Measurements from ENCODE around the gene C4orf51.
A peak's percentile ranks its signal among the peaks of the same experiment; 100 is the strongest.

The C4orf51 gene

DNA sequence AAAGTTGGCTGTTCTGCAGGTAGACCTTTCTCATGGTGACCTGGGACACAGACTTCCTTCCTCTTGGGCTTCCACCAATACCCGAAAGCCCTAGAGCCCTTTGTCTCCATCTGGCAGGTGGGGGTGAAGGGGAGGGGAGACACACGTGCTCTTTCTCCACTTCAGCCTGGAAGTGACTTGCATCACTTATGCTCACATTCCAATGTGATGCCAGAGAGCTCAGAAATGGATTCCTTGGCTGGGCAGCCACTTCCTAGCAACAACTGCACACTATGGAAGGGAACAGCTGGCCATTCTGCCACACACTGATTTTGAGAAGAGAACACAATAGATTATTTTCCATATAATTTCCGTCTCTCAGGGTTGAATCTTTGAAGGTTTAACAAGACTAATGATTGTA is 36.3 kb downstream of the C4orf51 start:
- no peak for ATAC-seq
- DNase-seq = no peak

DNA sequence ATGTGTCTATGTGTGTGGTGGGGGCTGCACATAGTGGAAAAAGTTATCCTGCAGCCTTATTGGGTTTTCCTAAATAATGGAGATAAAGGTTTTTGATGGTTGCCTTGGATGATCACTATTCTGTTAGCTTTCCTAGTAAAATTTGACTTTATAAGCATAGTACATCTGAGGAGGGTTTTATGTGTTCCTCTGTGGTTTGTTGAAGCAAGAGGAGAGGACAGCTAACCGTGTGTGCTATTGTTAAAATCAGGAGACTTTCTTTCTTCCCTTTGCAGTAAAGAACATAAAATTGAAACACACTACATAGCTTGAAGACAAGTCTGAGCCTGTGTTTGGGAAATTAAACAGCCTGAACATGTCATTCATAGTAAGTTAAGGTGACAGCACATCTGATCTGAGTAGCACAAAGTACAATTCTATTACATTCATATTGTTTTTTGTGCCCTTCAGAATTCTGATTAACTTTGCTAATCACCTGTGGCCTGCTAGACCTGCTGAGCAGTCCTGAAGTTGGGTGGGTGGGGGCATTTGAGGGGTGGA is 36.8 kb downstream of the C4orf51 start:
- ATAC-seq (no peak), DNase-seq (no peak)

DNA sequence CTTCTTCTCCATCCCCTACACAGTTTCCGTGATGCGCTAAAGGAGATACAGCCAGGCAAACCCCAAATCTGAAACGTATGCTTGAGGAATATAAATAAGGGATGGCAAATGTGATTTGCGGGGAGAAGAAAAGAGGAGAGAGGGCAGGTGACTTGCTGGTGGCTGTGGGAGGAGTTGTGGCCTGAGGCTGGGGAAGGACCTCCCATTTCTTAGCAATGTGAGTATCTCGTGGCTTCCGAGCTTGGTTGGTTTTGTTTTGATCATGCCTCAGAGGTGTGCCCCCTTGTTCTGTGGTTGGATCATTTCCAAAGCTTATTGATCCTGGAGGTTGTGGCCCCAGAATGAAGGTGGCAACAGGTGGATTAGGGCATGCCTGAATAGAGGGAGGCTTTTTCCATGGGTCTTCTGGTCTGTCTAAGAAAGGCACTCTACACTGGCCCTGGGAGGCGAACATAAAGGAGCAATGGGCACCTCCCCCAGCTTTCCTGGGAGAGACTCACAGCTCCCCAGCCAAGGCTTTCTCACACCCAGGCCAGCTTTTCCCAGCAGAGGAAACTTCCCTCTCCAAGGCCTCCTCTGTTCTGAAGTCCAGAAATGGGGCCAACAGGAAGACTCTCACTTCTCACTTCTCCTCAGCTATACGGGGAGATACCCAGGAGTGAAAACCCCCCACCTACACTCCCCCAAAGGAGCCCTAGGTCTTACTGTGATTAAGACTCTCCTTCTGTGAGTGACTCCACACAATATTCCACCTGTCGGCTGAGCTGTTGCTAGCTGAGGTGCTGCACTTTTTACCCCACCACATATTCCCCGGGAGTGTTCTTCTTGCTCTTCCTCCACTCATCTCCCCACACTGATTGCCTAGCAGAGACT is 40.0 kb downstream of the C4orf51 start:
- DNase-seq (peak; percentile 56), ATAC-seq (peak; percentile 88)

DNA sequence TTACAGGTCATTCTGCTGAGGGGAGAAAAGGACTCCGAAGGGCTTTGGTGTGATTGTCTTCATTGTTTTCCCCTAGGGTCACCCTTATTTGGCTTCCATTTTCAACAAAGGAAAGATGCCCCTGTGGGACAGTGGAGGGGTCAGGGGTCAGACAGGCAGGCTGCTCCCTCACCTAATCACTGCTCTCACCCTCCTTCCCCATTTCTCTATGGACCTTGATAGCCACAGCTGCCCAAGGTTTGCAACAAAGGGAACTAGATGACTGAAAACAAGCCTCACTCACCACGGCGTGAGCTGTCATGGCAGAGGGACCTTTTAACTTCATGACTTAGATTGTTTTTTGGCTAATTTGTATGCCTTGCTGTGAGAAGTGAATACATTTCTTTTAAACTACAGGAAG is 40.7 kb downstream of the C4orf51 start:
- peak; percentile 18 for DNase-seq

DNA sequence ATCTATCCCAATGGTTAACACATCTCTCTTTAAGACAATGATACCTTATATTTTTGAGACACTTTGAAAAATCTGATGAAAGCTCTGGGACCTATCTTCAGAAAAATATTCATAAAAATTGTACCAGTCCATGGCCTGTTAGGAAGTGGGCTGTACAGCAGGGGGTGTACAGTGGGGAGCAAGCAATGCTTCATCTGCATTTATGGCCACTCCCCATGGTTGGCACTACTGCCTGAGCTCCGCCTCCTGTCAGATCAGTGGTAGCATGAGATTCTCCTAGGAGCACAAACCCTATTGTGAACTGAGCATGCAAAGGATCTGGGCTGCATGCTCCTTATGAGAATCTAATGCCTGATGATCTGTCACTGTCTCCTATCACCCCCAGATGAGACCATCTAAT is 42.6 kb downstream of the C4orf51 start:
- no peak for ATAC-seq
- DNase-seq = no peak

More for the DNA sequence above, 40.7 kb downstream of the C4orf51 start:
- ATAC-seq = no peak

DNA sequence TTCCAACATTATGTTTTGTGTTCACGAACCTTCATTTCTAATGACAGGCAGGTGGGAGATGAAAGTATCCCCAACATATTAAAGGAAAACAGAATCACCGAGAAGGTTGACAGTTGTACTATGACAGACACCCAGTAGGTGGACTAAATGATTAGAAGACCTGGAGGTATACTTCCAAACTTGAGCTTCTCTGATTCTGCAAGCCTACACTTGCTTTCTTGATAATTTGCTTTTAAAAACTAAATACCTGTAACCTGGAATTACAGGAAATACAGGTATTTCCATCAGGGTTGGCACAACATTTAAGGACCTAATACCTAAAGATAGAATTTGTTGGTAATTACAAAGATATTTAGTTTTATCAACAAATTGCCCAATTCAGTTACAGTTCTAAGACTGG is 43.4 kb downstream of the C4orf51 start:
- DNase-seq (no peak), ATAC-seq (no peak)

DNA sequence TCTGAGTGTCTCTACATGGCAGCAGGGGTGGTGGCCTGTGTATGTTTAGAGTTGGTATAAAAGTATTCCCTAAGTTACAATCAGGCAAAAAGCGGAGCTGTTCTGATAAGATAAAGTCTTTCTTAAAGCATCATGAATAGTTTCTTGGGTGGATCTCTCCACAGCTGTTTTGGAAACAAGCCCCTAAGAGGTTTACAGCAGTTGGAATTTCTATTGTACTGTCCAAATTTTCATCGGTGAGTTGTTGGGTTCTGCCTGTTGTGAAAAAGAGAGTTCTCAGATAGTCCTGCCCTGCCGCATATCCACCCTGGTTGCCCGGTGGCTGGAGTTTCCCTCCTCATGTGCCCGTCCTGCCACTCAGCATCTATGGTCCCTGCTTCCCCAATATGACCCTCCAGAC is 50.1 kb downstream of the C4orf51 start:
- ATAC-seq (no peak), DNase-seq (no peak)

DNA sequence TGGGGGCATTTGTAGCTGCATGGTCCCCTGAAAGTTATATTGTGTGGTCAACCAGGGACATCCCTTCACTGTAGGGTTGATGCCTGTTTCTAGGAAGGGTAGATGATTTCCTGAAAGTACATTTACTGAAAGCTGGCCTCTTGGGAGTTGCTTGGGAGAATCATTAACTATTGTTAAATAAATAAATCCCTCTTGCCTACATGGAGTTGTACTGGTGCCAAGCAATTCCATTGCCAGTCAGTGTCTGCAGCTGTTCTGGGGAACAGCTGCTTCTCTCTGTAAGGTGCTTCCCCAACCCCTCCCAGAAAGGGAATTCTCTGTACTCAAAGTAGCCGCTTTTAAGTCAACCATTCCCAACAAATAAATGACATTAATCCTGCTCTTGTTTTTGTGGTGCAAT is 51.1 kb downstream of the C4orf51 start:
- DNase-seq (no peak), ATAC-seq (no peak)

DNA sequence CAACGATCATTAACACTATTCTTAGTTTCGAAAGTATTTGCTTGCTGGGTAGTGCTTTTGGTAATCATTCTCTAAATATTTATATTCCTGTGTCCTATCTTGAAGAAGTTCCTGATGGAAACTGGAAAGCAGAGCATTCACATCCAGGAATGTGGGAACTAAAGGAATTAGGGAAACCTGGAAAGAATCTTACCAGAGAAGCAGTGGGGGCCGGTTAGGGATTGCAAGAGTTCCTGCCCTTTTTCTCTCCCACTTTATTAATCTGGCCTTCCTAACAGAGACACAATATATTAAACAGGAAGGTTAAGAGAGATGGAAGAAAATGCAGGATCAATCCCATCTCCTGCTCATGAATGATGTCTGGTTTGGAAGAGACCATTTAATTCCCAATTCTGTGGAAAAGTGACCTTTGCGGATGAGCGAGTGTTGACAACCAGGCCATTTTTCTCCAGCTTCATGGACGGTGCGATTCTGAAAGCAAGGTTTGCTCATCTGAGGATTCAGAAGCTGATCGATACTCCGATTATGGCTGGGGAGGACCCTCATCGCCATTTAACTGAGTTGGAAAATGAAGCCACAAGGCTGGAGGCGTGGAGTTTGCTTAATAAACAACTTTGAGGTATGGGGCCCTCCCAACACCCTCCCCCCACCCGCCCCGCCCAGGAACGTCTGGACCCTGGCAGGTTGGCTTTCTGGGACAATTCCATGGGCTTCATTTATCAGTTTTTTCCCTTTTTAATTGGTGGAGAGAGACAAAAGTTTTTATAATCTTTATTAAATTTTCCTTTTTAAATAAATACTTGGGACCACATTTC is 52.3 kb downstream of the C4orf51 start:
- no peak for ATAC-seq

DNA sequence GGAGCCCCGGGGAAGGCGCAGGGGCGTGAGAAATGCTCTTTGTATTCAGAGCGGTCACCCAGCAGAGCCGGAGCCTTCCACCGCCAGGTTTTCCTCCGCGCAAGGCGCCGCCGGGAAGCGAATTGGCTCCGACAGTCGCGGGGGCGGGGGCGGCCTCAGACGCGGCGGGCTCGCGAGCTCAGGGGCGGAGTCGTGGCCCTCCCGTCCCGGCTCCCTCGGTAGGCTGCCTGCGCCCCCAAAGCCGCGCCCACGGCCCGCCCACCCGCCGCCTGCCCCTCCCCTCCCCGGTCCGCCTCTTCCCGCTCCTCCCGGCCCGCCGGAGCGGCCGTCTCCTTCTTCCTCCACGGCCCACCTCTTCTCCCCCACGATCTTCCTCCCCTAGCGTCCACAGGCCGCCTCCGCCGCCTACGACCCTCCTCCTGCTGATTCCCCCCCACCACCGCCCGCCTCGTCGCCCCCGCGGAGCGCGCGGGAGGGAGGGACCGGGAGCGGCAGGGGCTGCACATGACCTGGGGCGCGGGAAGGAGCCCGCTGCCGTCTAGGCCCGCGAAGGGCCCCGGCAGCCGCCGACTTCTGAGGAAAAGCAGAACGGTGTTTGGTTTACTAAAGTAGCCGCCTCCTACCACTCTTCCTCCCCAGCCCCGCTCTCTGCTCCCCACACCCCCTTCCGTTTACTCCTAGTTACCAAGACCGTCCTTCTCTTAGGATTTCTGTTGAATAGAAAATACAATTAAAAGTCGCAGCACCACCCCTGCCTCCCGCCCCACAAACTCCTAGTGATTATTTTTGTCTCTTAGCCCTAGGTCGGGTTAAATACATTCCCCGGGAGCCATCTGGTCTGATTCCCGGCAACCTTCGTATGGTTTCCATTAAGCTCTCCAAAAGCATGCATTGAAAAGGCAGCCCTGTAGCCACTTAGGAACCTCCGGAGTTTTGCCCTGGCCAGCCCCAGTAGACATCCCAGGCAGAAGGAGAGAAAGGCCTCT is 53.2 kb downstream of the C4orf51 start:
- ATAC-seq (peak; percentile 84), DNase-seq (peak; percentile 90)

More for the DNA sequence above, 52.3 kb downstream of the C4orf51 start:
- DNase-seq = no peak

DNA sequence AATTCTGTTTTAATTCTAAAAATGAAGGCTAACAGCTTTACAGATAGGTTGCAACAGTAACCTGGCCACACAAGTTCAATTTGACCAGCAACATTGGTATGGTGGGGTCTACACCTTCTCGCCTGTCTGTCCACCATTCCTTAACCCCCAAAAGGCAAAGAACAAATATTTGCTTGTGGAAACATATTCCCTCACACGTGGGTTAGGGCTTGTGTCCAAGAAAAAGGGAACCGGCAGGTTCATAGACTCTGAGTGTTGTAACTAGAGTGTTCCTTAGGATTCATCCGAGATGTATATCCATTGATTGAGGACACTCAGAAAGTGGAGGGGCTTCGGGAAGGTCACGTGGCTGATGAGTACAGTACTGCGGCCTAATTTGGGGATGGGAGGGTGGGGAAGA is 54.1 kb downstream of the C4orf51 start:
- no peak for DNase-seq
- ATAC-seq = no peak

DNA sequence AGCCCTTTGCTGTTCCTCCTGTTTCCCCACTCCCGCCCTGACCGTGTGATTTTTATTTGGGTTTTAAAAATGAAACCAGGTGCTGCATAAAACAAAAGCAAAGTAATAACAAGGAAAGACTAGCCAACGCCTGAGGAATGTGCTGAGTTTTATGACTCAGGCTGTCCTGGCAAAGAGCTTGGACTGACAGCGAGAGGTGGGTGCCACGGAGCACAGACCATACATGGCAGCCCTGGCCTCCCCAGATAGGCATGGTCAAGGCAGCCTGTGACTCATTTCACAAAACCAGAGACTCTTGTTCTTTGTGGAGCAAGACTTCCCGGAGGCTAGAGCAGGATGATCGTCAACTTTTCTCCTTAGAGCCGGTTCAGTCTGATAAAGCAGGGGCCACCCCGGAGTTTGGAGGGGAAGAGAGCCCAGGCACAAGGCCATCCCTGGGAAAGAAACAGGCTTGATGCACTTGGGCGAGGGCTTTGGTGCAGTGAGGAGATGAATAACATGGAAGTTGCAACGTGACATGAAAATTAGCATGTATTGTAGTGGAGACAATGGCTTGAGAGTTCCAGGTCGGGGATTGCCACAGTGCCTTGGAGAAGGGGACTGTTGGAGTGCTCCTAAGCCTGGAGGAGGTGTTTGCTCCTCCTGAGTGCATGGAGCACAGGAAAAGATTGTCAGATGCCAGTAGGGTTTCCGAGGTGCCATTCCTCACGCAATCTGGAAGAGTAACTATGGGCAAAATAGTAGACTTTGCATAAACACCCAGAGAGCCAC is 54.8 kb downstream of the C4orf51 start:
- ATAC-seq (no peak), DNase-seq (no peak)

DNA sequence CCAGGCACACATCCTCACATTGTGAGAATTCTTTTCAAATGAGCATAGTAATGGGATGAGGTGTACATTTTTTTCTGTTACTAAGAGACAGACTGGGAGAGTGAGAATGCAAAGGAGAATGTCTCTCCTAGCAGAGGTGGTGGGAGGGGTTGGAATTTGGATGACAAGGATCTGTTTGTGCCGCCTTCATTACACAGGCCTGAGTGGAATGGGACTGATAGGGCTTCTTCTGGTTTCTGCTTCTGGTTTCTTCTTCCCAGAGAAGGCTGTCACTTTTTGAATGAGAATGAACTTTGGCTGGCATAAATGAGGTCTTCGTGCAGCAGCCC is 55.4 kb downstream of the C4orf51 start:
- no peak for ATAC-seq

DNA sequence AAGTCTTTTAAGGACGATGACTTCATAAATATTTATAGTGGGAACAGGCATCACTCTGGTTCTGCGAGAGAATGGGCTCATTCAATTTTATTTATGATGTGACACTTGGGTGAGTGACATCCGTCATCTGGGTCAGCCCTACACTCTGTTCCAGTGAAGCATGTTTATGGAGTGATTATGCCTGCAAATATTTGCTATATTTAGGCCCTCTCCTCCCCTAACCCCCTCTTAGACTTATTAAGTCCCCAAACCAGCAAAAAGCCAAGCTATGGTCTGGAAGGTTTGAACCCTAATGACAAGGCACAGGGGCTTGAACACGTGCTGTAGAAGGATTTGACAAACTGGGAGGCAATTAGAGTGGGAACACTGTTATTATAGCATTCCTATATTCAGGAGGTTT is 55.9 kb downstream of the C4orf51 start:
- ATAC-seq (no peak), DNase-seq (no peak)

More for the DNA sequence above, 55.4 kb downstream of the C4orf51 start:
- DNase-seq = no peak

DNA sequence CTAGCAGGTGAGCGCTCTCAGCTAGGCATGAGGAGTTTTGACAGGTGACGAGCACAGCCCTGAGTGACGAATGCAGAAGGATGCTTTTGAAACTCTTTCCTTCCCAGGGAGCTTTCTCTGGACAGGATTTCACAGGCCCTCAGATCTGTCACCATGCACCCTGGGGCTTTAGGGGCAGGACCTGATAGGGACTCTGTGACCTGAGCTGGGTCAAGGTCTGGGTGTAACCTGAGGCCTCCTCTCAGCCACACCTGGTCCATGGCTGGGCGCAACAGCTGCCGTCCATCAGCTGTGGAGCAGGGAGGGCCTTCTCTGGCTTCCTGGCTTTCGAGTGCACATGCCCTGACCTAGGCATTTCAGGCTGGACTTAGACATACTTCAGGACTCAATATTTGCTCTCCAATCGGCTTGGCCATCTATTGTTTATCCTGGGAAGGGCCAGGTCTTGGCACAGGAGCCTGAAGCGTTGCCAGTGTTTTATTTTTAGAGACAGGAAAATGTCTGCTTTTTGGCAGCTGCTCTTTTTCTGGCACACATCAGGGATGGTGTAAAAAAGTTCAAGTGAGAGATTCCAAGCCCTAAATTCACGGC is 56.4 kb downstream of the C4orf51 start:
- ATAC-seq (no peak), DNase-seq (no peak)

DNA sequence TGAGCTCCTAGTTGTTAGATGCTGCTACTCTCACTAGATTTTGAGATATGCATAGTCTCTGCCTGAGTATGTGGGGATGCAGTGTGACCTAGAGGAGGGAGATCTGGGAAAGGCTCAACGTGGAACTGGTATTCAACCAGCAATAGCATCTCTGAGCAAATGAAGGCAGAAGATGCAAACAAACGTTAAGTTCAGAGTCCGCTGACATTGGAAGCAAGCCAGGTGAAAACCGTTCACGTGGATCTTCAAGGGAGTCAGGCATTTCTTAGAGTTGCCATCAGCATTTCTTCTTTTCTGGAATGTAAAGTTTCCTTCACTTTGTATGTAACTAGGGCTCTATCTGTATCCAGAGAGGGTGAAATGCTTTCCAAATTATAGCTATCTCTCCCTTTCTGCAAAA is 59.9 kb downstream of the C4orf51 start:
- no peak for ATAC-seq

DNA sequence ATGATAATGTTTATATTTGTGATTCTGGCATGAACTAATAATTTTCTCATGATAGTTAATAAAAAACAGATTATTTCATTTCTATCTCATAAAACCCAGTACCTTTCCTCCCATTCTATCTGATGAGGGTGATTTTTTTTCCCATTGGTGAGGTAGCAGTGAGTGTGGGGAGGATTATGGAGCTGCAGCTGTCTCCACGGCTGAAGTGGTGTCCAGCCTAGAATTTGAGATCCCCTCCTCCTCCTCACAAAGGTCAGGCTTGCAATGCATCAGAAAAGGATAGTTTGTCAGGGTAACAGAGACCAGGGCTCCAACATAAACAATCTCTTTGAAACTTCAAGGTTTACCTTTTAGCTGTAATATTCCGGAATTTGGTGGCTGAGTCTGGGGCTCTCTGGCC is 60.9 kb downstream of the C4orf51 start:
- DNase-seq = no peak
- no peak for ATAC-seq

More for the DNA sequence above, 59.9 kb downstream of the C4orf51 start:
- DNase-seq = no peak

DNA sequence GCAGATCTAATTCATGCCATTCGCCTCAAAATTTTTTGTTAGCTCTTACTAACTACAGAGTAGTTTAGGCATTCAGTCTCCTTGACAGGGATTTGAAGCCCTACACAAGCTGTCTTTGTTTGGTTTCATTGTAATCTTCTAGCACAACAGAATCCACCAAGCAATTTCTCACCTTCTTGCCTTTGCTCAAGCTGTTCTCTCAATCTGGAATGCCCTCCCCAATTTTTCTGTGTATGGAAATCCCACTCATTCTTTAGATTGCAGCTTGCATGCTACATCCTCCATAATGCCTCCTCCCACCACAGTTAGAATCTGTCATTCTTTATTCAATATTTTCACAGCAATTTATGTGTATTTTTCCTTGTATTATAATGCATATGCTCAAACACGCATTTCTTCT is 63.7 kb downstream of the C4orf51 start:
- DNase-seq = no peak
- ATAC-seq = no peak

DNA sequence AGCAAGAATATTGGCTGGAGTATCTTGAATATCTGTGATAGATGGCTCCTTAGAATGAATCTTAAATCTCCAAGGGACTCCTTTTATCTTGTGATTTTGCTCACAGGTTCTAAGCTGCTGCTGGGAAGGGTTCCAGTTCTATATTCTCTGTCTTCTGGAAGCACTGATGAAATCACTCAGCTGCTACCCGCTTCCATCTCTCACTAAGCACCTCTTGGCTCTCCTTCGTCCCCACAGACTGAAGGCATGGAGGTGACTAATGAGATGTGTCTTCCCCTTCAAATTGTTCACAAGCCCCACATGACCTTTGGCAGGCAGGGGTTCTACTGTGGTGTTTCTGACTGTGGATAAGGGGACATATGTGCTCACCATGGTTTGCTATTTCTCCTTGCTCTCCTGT is 75.9 kb downstream of the C4orf51 start:
- ATAC-seq = peak; percentile 77

DNA sequence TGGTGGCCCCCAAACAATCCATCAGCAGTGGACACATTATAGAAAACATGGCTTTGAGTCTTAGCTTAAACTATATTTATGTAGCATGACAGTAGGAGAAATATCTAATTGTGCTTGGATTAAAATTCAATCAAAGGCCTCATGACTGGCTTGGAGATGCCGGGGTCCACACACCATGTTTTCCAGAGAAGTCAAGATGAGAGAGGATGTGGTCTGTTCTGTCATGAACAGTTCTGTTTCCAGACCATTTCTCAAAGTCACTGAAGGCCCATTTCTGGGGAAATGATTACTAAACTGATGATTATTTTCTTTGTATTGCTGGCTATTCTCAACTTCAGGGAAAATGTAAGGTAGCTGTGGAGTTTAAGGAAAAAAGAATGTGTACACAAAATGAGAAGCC is 76.3 kb downstream of the C4orf51 start:
- DNase-seq (no peak), ATAC-seq (peak; percentile 67)

More for the DNA sequence above, 75.9 kb downstream of the C4orf51 start:
- DNase-seq = peak; percentile 14

DNA sequence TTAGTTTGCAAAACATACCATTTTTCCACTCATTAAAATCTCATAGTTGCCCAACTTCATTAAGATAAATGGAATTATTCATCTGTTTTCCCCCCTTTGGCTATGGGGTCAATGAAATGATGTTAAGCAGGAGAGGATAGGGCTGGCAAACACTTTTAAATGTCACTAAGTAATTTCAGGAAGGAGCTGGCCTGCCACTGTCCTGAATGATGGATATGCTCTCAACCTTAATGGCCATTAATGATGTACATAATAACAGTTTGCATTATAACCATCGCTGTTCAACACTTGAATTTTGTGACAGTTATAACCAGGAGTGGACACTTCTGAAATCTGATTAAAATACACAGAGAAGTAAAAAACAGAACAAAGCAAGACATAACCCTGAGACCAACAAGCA is 77.2 kb downstream of the C4orf51 start:
- DNase-seq = no peak
- no peak for ATAC-seq

Data from stimulated activated naive CD8-positive, alpha-beta T cell treated with anti-CD3 and anti-CD28 coated beads, Interleukin-15, Interleukin-2, amounts not matched to agents 100 U/mL and 50 U/mL, for 24 hours (primary cell).